Measurements from ENCODE around the gene SLC10A4. TPM values are rescaled to one million over a fixed set of nuclear protein-coding genes. Genes with fewer than 3 reads are reported as not detected.
"Not testable (repeated sequence)": the region's sequence is repeated elsewhere in the genome, so short reads cannot be mapped to it uniquely, and the experiment has no call there.

Gene SLC10A4
- total and polyA plus RNA-seq, 4 experiments from 2014 or later, result 0.17 TPM; not detected in 3

DNA sequence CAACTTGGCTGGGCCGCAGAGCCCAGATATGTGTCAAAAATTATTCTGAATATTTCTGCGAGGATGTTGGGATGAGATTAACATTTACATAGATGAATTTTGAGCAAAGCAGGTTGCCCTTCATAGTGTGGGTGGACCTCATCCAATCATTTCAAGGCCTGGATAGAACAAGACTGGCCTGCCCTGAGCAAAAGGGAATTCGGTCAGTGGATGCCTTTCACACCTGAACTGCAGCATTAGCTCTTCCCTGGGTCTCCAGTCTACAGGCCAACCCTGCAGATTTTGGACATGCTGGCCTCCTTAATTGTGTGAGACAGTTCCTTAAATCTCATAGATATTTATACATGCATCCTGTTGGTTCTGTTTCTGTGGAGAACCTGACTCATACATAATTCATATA, 32.4 kb upstream of the SLC10A4 start:
- Histone ChIP-seq H3K27ac (ENCODE audit: low read depth, low read length) (no peak overlapping the region), H3K4me1 (ENCODE audit: insufficient read depth, low read length) (no peaks in the 10 kb centered on the region), H3K36me3 (ENCODE audit: insufficient read depth, low read length) (no peaks in the 10 kb centered on the region), H3K9me3 (ENCODE audit: control insufficient read depth in 1 of 2, low read length in 2 of 2) (no peaks in the 10 kb centered on the region), H3K4me3 (ENCODE audit: low read length in 2 of 2) (no peak overlapping the region), H3K27me3 (ENCODE audit: insufficient read depth, low read length) (no peaks in the 10 kb centered on the region)
- intact Hi-C loops (cut with micrococcal nuclease), result no loop called here
- DNase-seq, result no peak
- Mint-ChIP-seq H3K9me3 (peaks cover 0 to 3% (median 0%) of the 10 kb centered on the region in 8 donors), H3K27ac (no peak overlapping the region), H3K4me1 (no peaks in the 10 kb centered on the region), H3K36me3 (no peaks in the 10 kb centered on the region), H3K4me3 (no peak overlapping the region), H3K27me3 (peaks cover 3% of the 10 kb centered on the region in 2 donors)
- POLR2A ChIA-PET (ENCODE audit: partially characterized antibody), result no interaction called here
- CTCF ChIA-PET (ENCODE audit: partially characterized antibody), result no interaction called here

DNA sequence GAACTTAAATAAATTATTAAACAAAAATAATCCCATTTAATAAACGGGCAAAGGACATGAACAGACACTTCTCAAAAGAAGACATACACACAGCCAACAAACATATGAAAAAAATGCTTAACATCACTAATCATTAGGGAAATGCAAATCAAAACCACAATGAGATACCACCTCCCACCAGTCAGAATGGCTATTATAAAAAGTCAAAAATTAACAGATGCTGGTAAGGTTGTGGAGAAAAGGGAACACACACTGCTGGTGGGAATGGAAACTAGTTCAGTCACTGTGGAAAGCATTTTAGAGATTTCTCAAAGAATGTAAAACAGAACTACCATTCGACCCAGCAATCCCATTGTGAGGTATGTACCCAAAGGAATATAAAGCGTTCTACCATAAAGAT, 31.5 kb upstream of the SLC10A4 start:
- H3K4me3 Mint-ChIP-seq; intact Hi-C loops (cut with micrococcal nuclease); H3K27ac ChIP-seq (ENCODE audit: low read depth, low read length); H3K36me3 Mint-ChIP-seq; POLR2A ChIA-PET (ENCODE audit: partially characterized antibody); DNase-seq; H3K27me3 ChIP-seq (ENCODE audit: insufficient read depth, low read length); CTCF ChIA-PET (ENCODE audit: partially characterized antibody); H3K4me1 ChIP-seq (ENCODE audit: insufficient read depth, low read length); H3K9me3 Mint-ChIP-seq; H3K9me3 ChIP-seq (ENCODE audit: control insufficient read depth in 1 of 2, low read length in 2 of 2); H3K36me3 ChIP-seq (ENCODE audit: insufficient read depth, low read length); H3K4me3 ChIP-seq (ENCODE audit: low read length in 2 of 2); H3K27me3 Mint-ChIP-seq; H3K4me1 Mint-ChIP-seq; H3K27ac Mint-ChIP-seq: not testable (repeated sequence)

DNA sequence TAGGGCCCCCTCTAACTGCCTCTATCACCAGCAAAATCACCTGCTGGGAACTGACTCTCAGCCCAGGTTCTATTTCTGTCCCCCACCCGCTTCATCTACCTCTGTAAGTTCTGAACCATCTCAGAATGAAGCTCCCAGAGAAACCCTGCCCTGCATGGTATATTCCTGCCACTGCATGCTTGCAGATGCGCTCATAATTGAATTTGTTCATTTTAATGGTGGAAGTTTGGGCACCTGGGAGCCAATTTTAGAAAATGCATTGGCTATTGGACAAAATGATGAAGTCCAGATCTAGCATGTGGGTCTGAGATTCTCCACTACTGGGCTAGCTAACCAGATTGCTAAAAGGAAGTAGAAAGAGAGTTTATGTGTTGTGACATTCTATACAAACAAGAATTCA, 28.6 kb upstream of the SLC10A4 start:
- Mint-ChIP-seq H3K4me3 (no peak overlapping the region), H3K9me3 (peaks cover 0 to 12% (median 3%) of the 10 kb centered on the region in 8 donors), H3K27me3 (peaks cover 3 to 5% of the 10 kb centered on the region in 2 donors), H3K4me1 (no peaks in the 10 kb centered on the region), H3K36me3 (no peaks in the 10 kb centered on the region), H3K27ac (no peak overlapping the region)
- H3K4me3 ChIP-seq (ENCODE audit: low read length in 2 of 2), result no peak overlapping the region
- ChIA-PET POLR2A (ENCODE audit: partially characterized antibody) (no interaction called here), CTCF (ENCODE audit: partially characterized antibody) (no interaction called here)
- DNase-seq, result no peak
- H3K27me3 ChIP-seq (ENCODE audit: insufficient read depth, low read length), result no peaks in the 10 kb centered on the region
- H3K9me3 ChIP-seq (ENCODE audit: control insufficient read depth in 1 of 2, low read length in 2 of 2), result no peaks in the 10 kb centered on the region
- no peaks in the 10 kb centered on the region for H3K4me1 ChIP-seq (ENCODE audit: insufficient read depth, low read length)
- no peak overlapping the region for H3K27ac ChIP-seq (ENCODE audit: low read depth, low read length)
- H3K36me3 ChIP-seq (ENCODE audit: insufficient read depth, low read length), result no peaks in the 10 kb centered on the region
- intact Hi-C loops (cut with micrococcal nuclease), result no loop called here

DNA sequence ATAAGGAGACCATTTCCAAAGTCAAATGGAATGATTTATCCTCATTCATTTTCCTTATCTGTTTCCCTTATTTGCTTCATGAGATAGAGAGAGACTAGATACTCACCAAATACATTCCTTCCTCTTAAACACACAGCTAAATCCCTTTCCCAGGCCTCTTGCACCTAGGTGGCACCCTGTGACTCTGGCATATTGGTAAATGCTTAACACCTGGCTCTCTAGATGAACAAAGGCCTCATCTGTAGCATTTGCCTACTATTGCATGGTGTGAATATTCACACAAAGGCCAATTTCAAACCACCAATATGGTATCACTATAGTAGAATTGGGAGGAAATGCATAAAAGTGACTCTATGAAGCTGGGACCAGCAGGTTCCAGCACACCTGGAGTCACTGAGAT, 22.1 kb upstream of the SLC10A4 start:
- H3K9me3 ChIP-seq (ENCODE audit: control insufficient read depth in 1 of 2, low read length in 2 of 2), result no peaks in the 10 kb centered on the region
- no peak overlapping the region for H3K27ac Mint-ChIP-seq
- POLR2A ChIA-PET (ENCODE audit: partially characterized antibody), result no interaction called here

DNA sequence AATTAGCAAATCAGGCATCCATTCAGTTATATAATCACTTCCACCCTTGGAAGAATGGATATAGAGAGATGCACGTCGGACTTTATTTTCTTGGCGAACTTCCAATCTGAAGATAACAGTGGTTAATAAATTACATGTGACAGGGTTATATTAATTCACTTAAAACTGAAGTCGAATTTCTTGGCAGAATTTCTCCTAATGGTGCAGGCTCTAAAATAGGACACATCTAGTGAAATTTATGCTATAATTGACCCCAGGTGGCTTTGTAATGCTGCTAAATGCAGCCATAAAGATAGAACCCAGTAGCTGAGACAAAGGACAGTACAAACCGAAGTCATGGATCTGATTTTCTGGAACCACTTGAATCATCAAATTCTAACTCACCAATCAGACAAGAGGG, 20.8 kb upstream of the SLC10A4 start:
- H3K9me3 Mint-ChIP-seq, result peaks cover 0 to 5% (median 2%) of the 10 kb centered on the region in 8 donors
- Histone ChIP-seq H3K4me1 (ENCODE audit: insufficient read depth, low read length) (no peaks in the 10 kb centered on the region), H3K36me3 (ENCODE audit: insufficient read depth, low read length) (no peaks in the 10 kb centered on the region), H3K9me3 (ENCODE audit: control insufficient read depth in 1 of 2, low read length in 2 of 2) (no peaks in the 10 kb centered on the region), H3K27me3 (ENCODE audit: insufficient read depth, low read length) (no peaks in the 10 kb centered on the region), H3K27ac (ENCODE audit: low read depth, low read length) (no peak overlapping the region), H3K4me3 (ENCODE audit: low read length in 2 of 2) (no peak overlapping the region)
- H3K27ac Mint-ChIP-seq, result peak overlapping the region in 1 of 7 donors; percentile 13
- CTCF ChIA-PET (ENCODE audit: partially characterized antibody), result interaction anchor here (1.0 kb wide), 1 partner anchor 17 kb away, joined by 3 read pairs; no protein-coding TSS in a partner anchor
- POLR2A ChIA-PET (ENCODE audit: partially characterized antibody), result no interaction called here
- H3K36me3 Mint-ChIP-seq, result no peaks in the 10 kb centered on the region
- intact Hi-C loops (cut with micrococcal nuclease), result no loop called here
- no peak for DNase-seq
- H3K27me3 Mint-ChIP-seq, result no peaks in the 10 kb centered on the region
- H3K4me1 Mint-ChIP-seq, result no peaks in the 10 kb centered on the region
- H3K4me3 Mint-ChIP-seq, result no peak overlapping the region

More for the DNA sequence above, 22.1 kb upstream of the SLC10A4 start:
- no peaks in the 10 kb centered on the region for H3K27me3 Mint-ChIP-seq
- CTCF ChIA-PET (ENCODE audit: partially characterized antibody), result no interaction called here
- intact Hi-C loops (cut with micrococcal nuclease), result no loop called here
- no peak for DNase-seq
- no peak overlapping the region for H3K4me3 Mint-ChIP-seq
- no peaks in the 10 kb centered on the region for H3K4me1 Mint-ChIP-seq
- Histone ChIP-seq H3K27me3 (ENCODE audit: insufficient read depth, low read length) (no peaks in the 10 kb centered on the region), H3K36me3 (ENCODE audit: insufficient read depth, low read length) (no peaks in the 10 kb centered on the region), H3K4me3 (ENCODE audit: low read length in 2 of 2) (no peak overlapping the region), H3K27ac (ENCODE audit: low read depth, low read length) (no peak overlapping the region), H3K4me1 (ENCODE audit: insufficient read depth, low read length) (no peaks in the 10 kb centered on the region)
- no peaks in the 10 kb centered on the region for H3K36me3 Mint-ChIP-seq
- H3K9me3 Mint-ChIP-seq, result peaks cover 0 to 10% (median 6%) of the 10 kb centered on the region in 8 donors

DNA sequence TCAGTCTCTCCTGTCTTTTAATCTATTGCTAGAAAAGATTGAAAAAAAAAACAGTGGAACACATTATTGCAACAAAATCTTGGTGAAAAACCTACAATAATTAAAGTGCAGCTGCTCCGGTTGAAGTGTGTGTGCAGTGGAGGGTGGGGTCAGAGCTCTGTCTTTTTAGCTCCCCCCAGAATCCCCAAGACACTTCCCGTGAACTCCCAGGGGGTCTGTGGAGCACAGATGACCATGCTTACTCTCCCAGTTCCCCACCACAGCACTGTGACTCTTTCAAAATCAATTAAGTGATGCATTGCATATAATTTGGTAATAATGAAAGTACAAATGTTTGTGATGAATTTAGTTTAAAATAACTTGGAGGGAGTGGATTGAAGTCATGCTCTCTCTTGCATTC, 15.7 kb upstream of the SLC10A4 start:
- no peak overlapping the region for H3K4me3 Mint-ChIP-seq
- Histone ChIP-seq H3K27ac (ENCODE audit: low read depth, low read length) (no peak overlapping the region), H3K36me3 (ENCODE audit: insufficient read depth, low read length) (no peaks in the 10 kb centered on the region), H3K27me3 (ENCODE audit: insufficient read depth, low read length) (no peaks in the 10 kb centered on the region), H3K9me3 (ENCODE audit: control insufficient read depth in 1 of 2, low read length in 2 of 2) (no peaks in the 10 kb centered on the region), H3K4me3 (ENCODE audit: low read length in 2 of 2) (no peak overlapping the region), H3K4me1 (ENCODE audit: insufficient read depth, low read length) (no peaks in the 10 kb centered on the region)
- CTCF ChIA-PET (ENCODE audit: partially characterized antibody), result no interaction called here
- H3K36me3 Mint-ChIP-seq, result no peaks in the 10 kb centered on the region
- DNase-seq, result no peak
- H3K9me3 Mint-ChIP-seq, result peaks cover 0 to 5% (median 2%) of the 10 kb centered on the region in 8 donors
- H3K4me1 Mint-ChIP-seq, result no peaks in the 10 kb centered on the region
- no peak overlapping the region for H3K27ac Mint-ChIP-seq
- intact Hi-C loops (cut with micrococcal nuclease), result no loop called here
- H3K27me3 Mint-ChIP-seq, result peaks cover 2 to 6% of the 10 kb centered on the region in 2 donors
- POLR2A ChIA-PET (ENCODE audit: partially characterized antibody), result no interaction called here

DNA sequence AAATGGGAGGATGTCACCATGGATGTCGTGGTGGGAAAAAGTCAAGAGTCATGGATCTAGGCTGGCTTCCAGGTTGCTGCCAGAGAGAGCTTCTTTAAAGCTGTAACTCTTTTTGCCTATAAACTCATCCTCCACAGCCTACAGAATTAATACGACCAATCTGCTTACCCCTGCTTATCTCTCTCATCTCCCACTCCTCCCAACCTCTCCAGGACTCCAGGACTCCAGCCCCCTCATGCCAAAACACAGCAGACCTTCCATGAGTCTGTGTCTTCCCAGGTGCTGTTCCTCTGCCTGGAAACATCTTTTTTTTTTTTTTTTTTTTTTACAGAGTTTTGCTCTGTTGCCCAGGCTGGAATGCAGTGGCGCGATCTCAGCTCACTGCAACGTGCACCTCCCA, 15.3 kb upstream of the SLC10A4 start:
- CTCF ChIA-PET (ENCODE audit: partially characterized antibody), result interaction anchor here (0.7 kb wide), 1 partner anchor 696 kb away, joined by 4 read pairs; no protein-coding TSS in a partner anchor
- Histone ChIP-seq H3K9me3 (ENCODE audit: control insufficient read depth in 1 of 2, low read length in 2 of 2) (no peaks in the 10 kb centered on the region), H3K4me3 (ENCODE audit: low read length in 2 of 2) (no peak overlapping the region), H3K27me3 (ENCODE audit: insufficient read depth, low read length) (no peaks in the 10 kb centered on the region), H3K27ac (ENCODE audit: low read depth, low read length) (no peak overlapping the region), H3K4me1 (ENCODE audit: insufficient read depth, low read length) (no peaks in the 10 kb centered on the region), H3K36me3 (ENCODE audit: insufficient read depth, low read length) (no peaks in the 10 kb centered on the region)
- Mint-ChIP-seq H3K4me3 (no peak overlapping the region), H3K27me3 (peaks cover 2 to 6% of the 10 kb centered on the region in 2 donors), H3K9me3 (peaks cover 0 to 5% (median 2%) of the 10 kb centered on the region in 8 donors), H3K36me3 (no peaks in the 10 kb centered on the region), H3K4me1 (no peaks in the 10 kb centered on the region), H3K27ac (no peak overlapping the region)
- no peak for DNase-seq
- POLR2A ChIA-PET (ENCODE audit: partially characterized antibody), result no interaction called here
- intact Hi-C loops (cut with micrococcal nuclease), result no loop called here

DNA sequence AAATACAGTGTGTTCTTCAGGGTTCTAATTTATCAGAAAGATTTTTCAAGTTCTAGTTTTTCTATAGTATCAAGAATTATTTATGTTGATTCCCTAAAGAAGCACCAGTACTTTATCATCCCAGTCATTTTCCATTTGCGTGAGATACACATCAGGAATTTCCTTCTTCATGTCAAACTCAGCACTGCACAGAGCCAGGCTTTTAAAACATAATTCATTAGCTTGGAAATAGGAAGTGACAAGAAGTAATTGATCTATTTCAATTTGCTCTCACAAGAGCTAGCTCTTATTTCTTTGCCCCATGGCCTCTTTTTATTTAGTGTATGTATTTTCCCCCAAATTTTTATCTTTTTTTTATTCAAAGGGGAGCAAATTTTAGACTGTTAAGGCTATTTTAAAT, 13.0 kb upstream of the SLC10A4 start:
- no peak for DNase-seq
- intact Hi-C loops (cut with micrococcal nuclease), result no loop called here
- Mint-ChIP-seq H3K27ac (no peak overlapping the region), H3K36me3 (no peaks in the 10 kb centered on the region), H3K4me1 (no peaks in the 10 kb centered on the region), H3K9me3 (peaks cover 0 to 2% (median 0%) of the 10 kb centered on the region in 8 donors), H3K27me3 (peaks cover 2 to 6% of the 10 kb centered on the region in 2 donors), H3K4me3 (no peak overlapping the region)
- ChIA-PET CTCF (ENCODE audit: partially characterized antibody) (no interaction called here), POLR2A (ENCODE audit: partially characterized antibody) (no interaction called here)
- Histone ChIP-seq H3K36me3 (ENCODE audit: insufficient read depth, low read length) (no peaks in the 10 kb centered on the region), H3K27me3 (ENCODE audit: insufficient read depth, low read length) (no peaks in the 10 kb centered on the region), H3K27ac (ENCODE audit: low read depth, low read length) (no peak overlapping the region), H3K9me3 (ENCODE audit: control insufficient read depth in 1 of 2, low read length in 2 of 2) (no peaks in the 10 kb centered on the region), H3K4me1 (ENCODE audit: insufficient read depth, low read length) (no peaks in the 10 kb centered on the region), H3K4me3 (ENCODE audit: low read length in 2 of 2) (no peak overlapping the region)
